ENCODE measurements around the gene TMEM150C.

DNA sequence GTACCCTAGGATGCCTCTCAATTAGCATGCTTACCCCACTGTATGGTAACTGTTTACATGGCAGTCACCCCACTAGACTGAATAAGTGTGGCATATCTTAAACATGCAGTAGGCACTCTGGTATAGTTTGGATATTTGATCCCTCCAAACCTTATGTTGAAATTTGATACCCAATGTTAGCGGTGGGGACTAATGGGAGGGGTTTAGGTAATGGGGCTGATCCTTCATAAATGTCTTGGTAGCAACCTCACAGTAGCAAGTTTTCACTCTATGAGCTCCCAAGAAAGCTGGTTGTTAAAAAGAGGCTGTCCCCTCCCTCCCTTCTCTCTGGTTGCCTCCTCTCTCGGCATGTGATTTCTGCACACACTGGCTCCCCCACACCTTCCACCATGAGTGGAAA, 10.1 kb downstream of the TMEM150C start:
- TF ChIP-seq, protein P1, sequence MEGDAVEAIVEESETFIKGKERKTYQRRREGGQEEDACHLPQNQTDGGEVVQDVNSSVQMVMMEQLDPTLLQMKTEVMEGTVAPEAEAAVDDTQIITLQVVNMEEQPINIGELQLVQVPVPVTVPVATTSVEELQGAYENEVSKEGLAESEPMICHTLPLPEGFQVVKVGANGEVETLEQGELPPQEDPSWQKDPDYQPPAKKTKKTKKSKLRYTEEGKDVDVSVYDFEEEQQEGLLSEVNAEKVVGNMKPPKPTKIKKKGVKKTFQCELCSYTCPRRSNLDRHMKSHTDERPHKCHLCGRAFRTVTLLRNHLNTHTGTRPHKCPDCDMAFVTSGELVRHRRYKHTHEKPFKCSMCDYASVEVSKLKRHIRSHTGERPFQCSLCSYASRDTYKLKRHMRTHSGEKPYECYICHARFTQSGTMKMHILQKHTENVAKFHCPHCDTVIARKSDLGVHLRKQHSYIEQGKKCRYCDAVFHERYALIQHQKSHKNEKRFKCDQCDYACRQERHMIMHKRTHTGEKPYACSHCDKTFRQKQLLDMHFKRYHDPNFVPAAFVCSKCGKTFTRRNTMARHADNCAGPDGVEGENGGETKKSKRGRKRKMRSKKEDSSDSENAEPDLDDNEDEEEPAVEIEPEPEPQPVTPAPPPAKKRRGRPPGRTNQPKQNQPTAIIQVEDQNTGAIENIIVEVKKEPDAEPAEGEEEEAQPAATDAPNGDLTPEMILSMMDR (IDR thresholded peaks at IDR 0.05; ENCODE audit: low read depth, low read length, poor library complexity, severe bottlenecking) = no peak
- no peak for TF ChIP-seq EZH2phosphoT487 (IDR thresholded peaks at IDR 0.05; ENCODE audit: borderline replicate concordance, low read length)
